GM19463 (cell line): ENCODE results near the gene URB1.
A peak's percentile ranks its signal among the peaks of the same experiment; 100 is the strongest.
"Not testable (repeated sequence)": the region's sequence is repeated elsewhere in the genome, so short reads cannot be mapped to it uniquely, and the experiment has no call there.

Experiments
- ATAC-seq: cut with Tn5 transposase; IDR thresholded peaks from one replicate; pipeline ENCODE4 v1.9.1; 2021; ENCODE audit warnings: mild to moderate bottlenecking, moderate library complexity; ENCODE audit not compliant: unreplicated experiment

Gene URB1

GRCh38 chr21:32298658-32299081, 94.1 kb downstream of the URB1 start, which contains the start of gene MRAP:
Gene MRAP, plus strand, starts transcription at chr21:32298855. Its CDS starts 117 bp downstream, at chr21:32298972.
- ATAC-seq = no peak

GRCh38 chr21:32298148-32298559, 94.7 kb downstream of the URB1 start:
- no peak for ATAC-seq

DNA sequence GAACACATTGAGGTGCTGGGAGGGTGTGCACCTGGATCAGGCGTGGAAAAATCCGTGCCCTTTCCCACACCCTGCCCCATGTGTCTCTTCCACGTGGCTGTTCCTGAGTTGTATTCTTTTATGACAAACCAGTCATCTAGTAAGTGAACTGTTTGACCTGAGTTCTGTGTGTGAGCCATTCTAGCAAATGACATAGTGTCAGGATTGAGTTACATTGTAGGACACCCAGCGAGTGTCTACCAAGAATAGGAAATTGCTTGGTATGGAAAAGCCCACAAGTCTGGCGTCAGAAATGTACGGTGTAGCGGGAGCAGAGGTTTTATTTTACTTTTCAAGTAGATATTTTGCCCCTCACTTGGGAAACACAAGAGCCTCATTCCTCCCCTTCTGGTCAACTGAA, 95.4 kb downstream of the URB1 start:
- no peak for ATAC-seq

DNA sequence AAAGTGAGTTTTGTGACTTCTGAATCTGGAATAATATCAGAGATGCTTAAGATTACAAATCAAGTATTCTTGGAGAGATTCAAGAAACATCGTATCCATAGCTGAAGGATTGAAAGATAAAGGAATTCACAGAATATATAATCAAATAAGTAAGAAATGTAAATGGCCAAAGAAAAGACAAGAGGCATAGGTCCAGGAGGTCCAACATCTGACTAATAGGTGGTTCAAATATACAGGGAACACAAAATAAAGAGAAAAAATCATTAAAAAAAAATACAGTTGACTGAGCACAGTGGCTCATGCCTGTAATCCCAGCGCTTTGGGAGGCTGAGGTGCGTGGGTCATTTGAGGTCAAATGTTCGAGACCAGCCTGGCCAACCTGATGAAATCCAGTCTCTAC, 107.3 kb downstream of the URB1 start:
- no peak for ATAC-seq

DNA sequence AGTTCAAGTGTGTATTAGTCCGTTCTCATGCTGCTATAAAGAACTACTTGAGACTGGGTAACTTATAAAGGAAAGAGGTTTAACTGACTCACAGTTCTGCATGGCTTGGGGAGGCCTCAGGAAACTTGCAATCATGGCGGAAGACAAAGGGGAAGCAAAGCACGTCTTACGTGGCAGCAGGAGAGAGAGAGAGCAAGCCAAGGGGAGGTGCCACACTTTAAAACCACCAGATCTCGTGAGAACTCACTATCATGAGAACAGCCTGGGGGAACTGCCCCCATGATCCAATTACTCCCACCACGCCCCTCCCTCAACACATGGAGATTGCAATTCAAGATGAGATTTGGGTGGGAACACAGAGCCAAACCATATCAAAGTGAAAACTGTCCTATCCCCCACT, 109.8 kb downstream of the URB1 start:
- ATAC-seq = no peak

DNA sequence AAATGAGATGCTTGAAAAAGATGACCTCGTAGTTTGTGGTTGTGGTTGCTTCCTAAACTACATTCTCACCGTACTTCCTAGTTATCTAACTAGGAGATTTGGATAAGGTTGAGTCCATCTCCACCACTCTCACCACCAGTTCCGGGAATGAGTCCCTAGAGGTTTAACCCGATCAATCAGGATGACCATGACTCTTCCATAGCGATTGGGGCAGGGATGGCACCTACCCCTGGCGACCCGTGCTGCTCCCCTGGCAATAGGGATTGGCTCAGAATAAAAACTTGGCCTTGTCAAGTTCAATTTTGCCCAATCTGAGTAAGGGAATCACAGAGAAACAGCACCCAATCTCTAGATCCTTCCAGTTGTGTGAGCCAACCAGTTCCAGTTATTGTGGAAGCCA, 111.3 kb downstream of the URB1 start:
- no peak for ATAC-seq

GRCh38 chr21:32279377-32279680, 113.5 kb downstream of the URB1 start:
- peak; percentile 14 for ATAC-seq

- ATAC-seq = peak; percentile 92
Measured at GRCh38 chr21:32278518-32279376, 114.1 kb downstream of the URB1 start, which contains the start of gene MIS18A. Gene MIS18A, minus strand, starts transcription at chr21:32279049. Its CDS starts 35 bp downstream, at chr21:32279014.

GRCh38 chr21:32278103-32278502, 114.7 kb downstream of the URB1 start:
- no peak for ATAC-seq

- no peak for ATAC-seq
Measured at GRCh38 chr21:32276671-32277070, 116.1 kb downstream of the URB1 start.

DNA sequence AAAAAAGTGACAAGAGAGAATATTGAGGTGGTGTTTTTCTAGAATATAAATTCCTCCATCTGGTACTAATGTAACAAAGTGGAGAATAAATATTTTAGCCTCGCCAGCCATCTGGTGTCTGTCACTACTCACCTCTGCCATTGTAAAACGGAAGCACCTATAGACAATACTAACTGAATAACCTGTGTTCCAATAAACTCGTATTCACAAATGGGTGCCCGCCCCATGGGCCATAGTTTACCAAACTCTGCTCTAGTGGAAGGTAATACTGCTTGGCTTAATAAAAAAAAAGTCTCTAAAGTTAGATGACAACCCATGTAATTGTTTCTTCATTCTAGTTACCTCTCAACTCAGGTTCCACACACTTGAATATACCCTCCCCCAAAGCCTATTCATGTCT, 122.1 kb downstream of the URB1 start:
- ATAC-seq = no peak

DNA sequence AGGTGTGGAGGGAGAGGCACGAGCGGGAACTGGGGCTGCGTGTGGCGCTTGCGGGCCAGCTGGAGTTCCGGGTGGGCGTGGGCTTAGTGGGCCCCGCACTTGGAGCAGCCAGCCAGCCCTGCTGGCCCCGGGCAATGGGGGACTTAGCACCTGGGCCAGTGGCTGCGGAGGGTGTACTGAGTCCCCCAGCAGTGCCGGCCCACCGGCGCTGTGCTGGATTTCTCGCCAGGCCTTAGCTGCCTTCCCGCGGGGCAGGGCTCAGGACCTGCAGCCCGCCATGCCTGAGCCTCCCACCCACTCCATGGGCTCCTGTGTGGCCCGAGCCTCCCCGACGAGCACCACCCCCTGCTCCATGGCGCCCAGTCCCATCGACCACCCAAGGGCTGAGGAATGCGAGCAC, 127.5 kb downstream of the URB1 start:
- not testable (repeated sequence) for ATAC-seq

DNA sequence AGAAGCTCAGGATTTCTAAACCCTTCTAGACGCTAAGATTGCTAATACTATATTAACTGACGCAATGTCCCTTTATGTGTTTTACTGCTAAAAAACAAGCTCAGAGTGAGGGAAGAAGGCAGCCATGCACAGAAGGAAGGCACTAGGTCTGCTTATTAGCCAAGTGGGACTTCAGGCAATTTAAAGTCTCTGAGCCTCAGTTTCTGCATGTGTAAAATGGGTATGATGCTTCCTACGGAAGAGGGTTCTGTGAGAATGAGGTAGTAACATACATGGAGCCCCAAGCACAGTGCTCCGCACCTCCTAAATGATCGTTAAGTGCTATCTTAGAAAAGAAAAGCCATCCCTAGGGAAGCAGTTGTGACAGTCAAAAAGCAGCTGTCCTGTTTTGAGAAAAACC, 130.9 kb downstream of the URB1 start:
- no peak for ATAC-seq
